Neural progenitor cell (in vitro differentiated cells): Measurements from ENCODE around the gene SOX9. TPM values are rescaled to one million over a fixed set of nuclear protein-coding genes. Genes with fewer than 3 reads are reported as not detected.

Experiments
- DNase-seq: peaks from one replicate; pipeline ENCODE4 v3.0.0-alpha.2; 2016; ENCODE audit warnings: low spot score
- H2AFZ ChIP-seq: fragments of 200-600 bp; sonication (generic); replicated peaks from 2 replicates; pipeline ENCODE4 v1.6.1; 2016; ENCODE audit warnings: antibody characterized with exemption
- H3F3A ChIP-seq: fragments of 200-600 bp; sonication (generic); 2 replicates; pipeline ENCODE4 v1.6.1; 2016; ENCODE audit warnings: antibody characterized with exemption, low read depth
- H3K27ac ChIP-seq: fragments of 200-600 bp; sonication (generic); 2 replicates; pipeline ENCODE4 v1.5.1; 2016; ENCODE audit warnings: mild to moderate bottlenecking
- H3K27me3 ChIP-seq: fragments of 200-600 bp; sonication (generic); 2 replicates; pipeline ENCODE4 v1.6.1; 2016; ENCODE audit warnings: mild to moderate bottlenecking, moderate library complexity
- H3K36me3 ChIP-seq: fragments of 200-600 bp; sonication (generic); 2 replicates; pipeline ENCODE4 v1.5.1; 2016
- H3K4me1 ChIP-seq: fragments of 200-600 bp; sonication (generic); 2 replicates; pipeline ENCODE4 v1.6.1; 2016; ENCODE audit warnings: mixed run types
- H3K4me2 ChIP-seq: fragments of 200-600 bp; sonication (generic); 2 replicates; pipeline ENCODE4 v1.6.1; 2016
- H3K4me3 ChIP-seq: fragments of 200-600 bp; sonication (generic); 2 replicates; pipeline ENCODE4 v1.5.1; 2016
- H3K79me2 ChIP-seq: fragments of 200-600 bp; sonication (generic); 2 replicates; pipeline ENCODE4 v1.6.1; 2016; ENCODE audit warnings: low read depth
- H3K9ac ChIP-seq: fragments of 200-600 bp; sonication (generic); 2 replicates; pipeline ENCODE4 v1.6.1; 2016
- H3K9me3 ChIP-seq: fragments of 200-600 bp; sonication (generic); 2 replicates; pipeline ENCODE4 v1.5.1; 2016; ENCODE audit warnings: low read depth
- H4K20me1 ChIP-seq: fragments of 200-600 bp; sonication (generic); 2 replicates; pipeline ENCODE4 v1.6.1; 2016; ENCODE audit warnings: low read depth
- H3K27ac Mint-ChIP-seq: 3 replicates; pipeline ENCODE4 v1.8.0; 2021; ENCODE audit warnings: mixed read lengths
- H3K27me3 Mint-ChIP-seq: 2 replicates; pipeline ENCODE4 v1.8.0; 2022; ENCODE audit warnings: low read depth, mild to moderate bottlenecking, inconsistent platforms, moderate library complexity, mixed read lengths; ENCODE audit not compliant: insufficient read depth
- H3K36me3 Mint-ChIP-seq: 3 replicates; pipeline ENCODE4 v1.8.0; 2021; ENCODE audit warnings: mixed read lengths
- H3K4me1 Mint-ChIP-seq: 3 replicates; pipeline ENCODE4 v1.8.0; 2021; ENCODE audit warnings: mixed read lengths
- H3K4me3 Mint-ChIP-seq: 3 replicates; pipeline ENCODE4 v1.8.0; 2021; ENCODE audit warnings: mild to moderate bottlenecking, moderate library complexity, mixed read lengths
- H3K9me3 Mint-ChIP-seq: 3 replicates; pipeline ENCODE4 v1.8.0; 2020; ENCODE audit warnings: mixed read lengths
- CTCF ChIP-seq: fragments of 200-600 bp; sonication (generic); IDR thresholded peaks from 2 replicates; pipeline ENCODE4 v1.5.1; 2017; ENCODE audit warnings: antibody characterized with exemption, mild to moderate bottlenecking
- EZH2 ChIP-seq: fragments of 200-600 bp; sonication (generic); IDR thresholded peaks from 2 replicates; pipeline ENCODE4 v1.6.1; 2017; ENCODE audit warnings: antibody characterized with exemption, mild to moderate bottlenecking, moderate library complexity
- EZH2phosphoT487 ChIP-seq: fragments of 200-600 bp; sonication (generic); IDR thresholded peaks from 2 replicates; pipeline ENCODE4 v1.6.1; 2017; ENCODE audit warnings: antibody characterized with exemption
- total RNA-seq: library from RNA; depleted of rRNA; stranded (reverse); fragments of >200 nt; gene quantifications from 2 replicates; pipeline ENCODE4 v1.2.3, GENCODE V29; 2015; ENCODE audit warnings: low replicate concordance

Gene SOX9
- total RNA-seq, 1 donor from 2014 or later, result 12.7 TPM

GRCh38 chr17:72119873-72120641 is 763 bp upstream of the SOX9 start:
- peaks cover 54% of the 10 kb centered on the region for H3K27me3 ChIP-seq
- peaks cover 9% of the 10 kb centered on the region for H3K36me3 ChIP-seq
- H3K27ac ChIP-seq, result no peak overlapping the region
- Mint-ChIP-seq H3K9me3 (peaks cover 3% of the 10 kb centered on the region), H3K4me1 (peaks cover 51% of the 10 kb centered on the region), H3K27me3 (peaks cover 55% of the 10 kb centered on the region), H3K4me3 (peak overlapping the region; percentile 100), H3K27ac (no peak overlapping the region), H3K36me3 (peaks cover 10% of the 10 kb centered on the region)
- H3K79me2 ChIP-seq, result peaks cover 36% of the 10 kb centered on the region
- no peaks in the 10 kb centered on the region for H3K9me3 ChIP-seq
- H3K4me3 ChIP-seq, result peak overlapping the region; percentile 87
- H3F3A ChIP-seq, result peaks cover 15% of the 10 kb centered on the region
- no peak overlapping the region for H3K9ac ChIP-seq
- TF ChIP-seq EZH2phosphoT487 (peak; percentile 54), CTCF (no peak), EZH2 (peak; percentile 72)
- H3K4me2 ChIP-seq, result peak overlapping the region; percentile 96
- peak overlapping the region; percentile 38 for H2AFZ ChIP-seq
- peaks cover 58% of the 10 kb centered on the region for H3K4me1 ChIP-seq
- peaks cover 30% of the 10 kb centered on the region for H4K20me1 ChIP-seq
- peak; percentile 75 for DNase-seq

GRCh38 chr17:72121164-72122009 is 567 bp downstream of the SOX9 start:
- Mint-ChIP-seq H3K36me3 (peaks cover 10% of the 10 kb centered on the region), H3K4me3 (peak overlapping the region; percentile 100), H3K27me3 (peaks cover 45% of the 10 kb centered on the region), H3K27ac (no peak overlapping the region), H3K9me3 (peaks cover 3% of the 10 kb centered on the region), H3K4me1 (peaks cover 51% of the 10 kb centered on the region)
- peak overlapping the region; percentile 62 for H2AFZ ChIP-seq
- H4K20me1 ChIP-seq, result peaks cover 36% of the 10 kb centered on the region
- H3K27me3 ChIP-seq, result peaks cover 41% of the 10 kb centered on the region
- peaks cover 60% of the 10 kb centered on the region for H3K4me1 ChIP-seq
- H3K9me3 ChIP-seq, result no peaks in the 10 kb centered on the region
- peaks cover 19% of the 10 kb centered on the region for H3F3A ChIP-seq
- peaks cover 9% of the 10 kb centered on the region for H3K36me3 ChIP-seq
- H3K9ac ChIP-seq, result no peak overlapping the region
- TF ChIP-seq CTCF (peak; percentile 40), EZH2 (peak; percentile 53), EZH2phosphoT487 (no peak)
- no peak overlapping the region for H3K27ac ChIP-seq
- H3K4me2 ChIP-seq, result peak overlapping the region; percentile 96
- DNase-seq, result peak; percentile 71
- H3K79me2 ChIP-seq, result peaks cover 36% of the 10 kb centered on the region
- H3K4me3 ChIP-seq, result peak overlapping the region; percentile 87

- Mint-ChIP-seq H3K4me3 (peak overlapping the region; percentile 100), H3K4me1 (peaks cover 53% of the 10 kb centered on the region), H3K9me3 (peaks cover 3% of the 10 kb centered on the region), H3K27me3 (peaks cover 37% of the 10 kb centered on the region), H3K36me3 (peaks cover 10% of the 10 kb centered on the region), H3K27ac (no peak overlapping the region)
- Histone ChIP-seq H3K79me2 (peaks cover 36% of the 10 kb centered on the region), H3K27ac (no peak overlapping the region), H2AFZ (peak overlapping the region; percentile 62), H3F3A (peaks cover 27% of the 10 kb centered on the region), H3K36me3 (peaks cover 9% of the 10 kb centered on the region), H3K4me1 (peaks cover 59% of the 10 kb centered on the region), H3K4me3 (peak overlapping the region; percentile 87), H3K9me3 (no peaks in the 10 kb centered on the region), H4K20me1 (peaks cover 28% of the 10 kb centered on the region), H3K4me2 (peak overlapping the region; percentile 96), H3K27me3 (peaks cover 33% of the 10 kb centered on the region), H3K9ac (no peak overlapping the region)
- DNase-seq, result no peak
- TF ChIP-seq CTCF, result no peak
- TF ChIP-seq EZH2, result no peak
- TF ChIP-seq EZH2phosphoT487, result no peak
Measured at GRCh38 chr17:72122010-72122764, 1.4 kb downstream of the SOX9 start.
